Iris pigment epithelial cell (primary cell): ENCODE measurements around the gene SPAST.
"Not testable (repeated sequence)": the region's sequence is repeated elsewhere in the genome, so short reads cannot be mapped to it uniquely, and the experiment has no call there.

ENCODE experiments used
- DNase-seq: peaks from one replicate; pipeline ENCODE4 v3.0.0-alpha.2; 2011; ENCODE audit warnings: low read depth

SPAST gene, protein sequence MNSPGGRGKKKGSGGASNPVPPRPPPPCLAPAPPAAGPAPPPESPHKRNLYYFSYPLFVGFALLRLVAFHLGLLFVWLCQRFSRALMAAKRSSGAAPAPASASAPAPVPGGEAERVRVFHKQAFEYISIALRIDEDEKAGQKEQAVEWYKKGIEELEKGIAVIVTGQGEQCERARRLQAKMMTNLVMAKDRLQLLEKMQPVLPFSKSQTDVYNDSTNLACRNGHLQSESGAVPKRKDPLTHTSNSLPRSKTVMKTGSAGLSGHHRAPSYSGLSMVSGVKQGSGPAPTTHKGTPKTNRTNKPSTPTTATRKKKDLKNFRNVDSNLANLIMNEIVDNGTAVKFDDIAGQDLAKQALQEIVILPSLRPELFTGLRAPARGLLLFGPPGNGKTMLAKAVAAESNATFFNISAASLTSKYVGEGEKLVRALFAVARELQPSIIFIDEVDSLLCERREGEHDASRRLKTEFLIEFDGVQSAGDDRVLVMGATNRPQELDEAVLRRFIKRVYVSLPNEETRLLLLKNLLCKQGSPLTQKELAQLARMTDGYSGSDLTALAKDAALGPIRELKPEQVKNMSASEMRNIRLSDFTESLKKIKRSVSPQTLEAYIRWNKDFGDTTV

DNA sequence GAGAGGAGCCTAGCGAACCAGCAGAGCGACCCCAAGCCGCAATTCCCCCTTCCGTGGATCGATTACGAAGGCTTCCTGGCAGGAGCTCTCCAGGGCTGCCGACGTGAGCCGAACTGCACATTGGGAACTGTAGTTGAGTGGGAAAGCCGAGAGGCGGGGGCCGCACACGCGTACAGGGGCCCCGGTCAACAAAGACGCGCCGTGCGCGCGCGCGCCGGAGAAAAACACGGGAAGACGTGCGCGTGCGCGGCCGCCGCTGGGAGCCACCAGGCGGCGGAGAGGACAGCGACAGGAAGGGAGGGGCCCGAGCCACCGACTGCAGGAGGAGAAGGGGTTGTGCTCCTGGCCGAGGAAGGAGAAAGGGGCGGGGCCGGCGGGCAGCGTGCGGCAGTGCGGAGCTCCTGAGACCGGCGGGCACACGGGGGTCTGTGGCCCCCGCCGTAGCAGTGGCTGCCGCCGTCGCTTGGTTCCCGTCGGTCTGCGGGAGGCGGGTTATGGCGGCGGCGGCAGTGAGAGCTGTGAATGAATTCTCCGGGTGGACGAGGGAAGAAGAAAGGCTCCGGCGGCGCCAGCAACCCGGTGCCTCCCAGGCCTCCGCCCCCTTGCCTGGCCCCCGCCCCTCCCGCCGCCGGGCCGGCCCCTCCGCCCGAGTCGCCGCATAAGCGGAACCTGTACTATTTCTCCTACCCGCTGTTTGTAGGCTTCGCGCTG is at the start of gene SPAST:
TSS of gene SPAST (plus strand) at position 247 of the 711 bp plus-strand sequence. CDS start at position 523, 276 bp downstream.
- DNase-seq = peak; percentile 98

DNA sequence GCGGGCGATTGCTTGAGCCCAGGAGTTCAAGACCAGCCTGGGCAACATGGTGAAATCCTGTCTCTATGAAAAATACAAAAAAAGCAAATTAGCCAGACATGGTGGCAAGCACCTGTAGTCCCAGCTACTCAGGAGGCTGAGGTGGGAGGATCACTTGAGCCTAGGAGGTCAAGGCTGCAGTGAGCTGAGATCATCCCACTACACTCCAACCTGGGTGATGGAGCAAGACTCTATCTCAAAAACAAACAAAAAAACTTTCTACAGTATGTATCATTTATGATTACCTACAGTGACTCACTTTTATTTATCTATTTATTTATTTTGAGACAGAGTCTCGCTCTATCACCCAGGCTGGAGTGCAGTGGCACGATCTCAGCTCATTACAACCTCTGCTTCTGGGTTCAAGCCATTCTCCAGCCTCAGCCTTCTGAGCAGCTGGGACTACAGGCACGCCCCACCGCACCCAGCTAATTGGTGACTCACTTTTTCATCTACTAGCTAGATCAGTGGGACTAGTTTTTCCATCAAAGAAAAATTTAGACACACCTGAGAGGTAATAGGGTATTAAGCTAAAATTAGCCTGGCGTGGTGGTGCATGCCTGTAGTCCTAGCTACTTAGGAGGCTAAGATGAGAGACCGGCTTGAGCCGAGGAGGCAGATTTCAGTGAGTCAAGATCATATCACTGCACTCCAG is 44.4 kb upstream of the SPAST start:
- DNase-seq = peak; percentile 11

DNA sequence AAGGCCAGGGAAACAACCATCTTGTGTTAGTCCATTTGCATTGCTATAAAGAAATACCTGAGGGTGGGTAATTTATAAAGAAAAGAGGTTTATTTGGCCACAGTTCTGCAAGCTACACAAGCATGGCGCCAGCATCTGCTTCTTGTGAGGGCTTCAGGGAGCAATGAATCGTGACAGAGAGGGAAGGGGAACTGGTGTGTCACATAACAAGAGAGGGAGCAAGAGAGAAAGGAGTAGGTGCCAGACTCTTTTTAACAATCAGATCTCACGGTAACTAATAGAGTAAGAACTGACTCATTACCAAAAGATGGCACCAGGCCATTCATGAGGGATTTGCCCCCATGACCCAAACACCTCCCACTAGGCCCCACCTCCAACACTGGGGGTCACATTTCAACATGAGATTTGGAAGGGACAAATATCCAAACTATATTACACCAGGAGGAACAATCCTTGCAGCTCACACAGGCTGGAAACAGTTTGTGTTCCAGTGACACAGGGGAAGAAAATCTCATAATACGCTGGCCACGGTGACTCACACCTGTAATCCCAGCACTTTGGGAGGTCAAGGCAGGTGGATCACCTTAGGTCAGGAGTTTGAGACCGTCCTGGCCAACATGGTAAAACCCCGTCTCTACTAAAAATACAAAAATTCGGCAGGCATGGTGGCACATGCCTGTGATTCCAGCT is 29.0 kb upstream of the SPAST start:
- DNase-seq = peak; percentile 43

DNA sequence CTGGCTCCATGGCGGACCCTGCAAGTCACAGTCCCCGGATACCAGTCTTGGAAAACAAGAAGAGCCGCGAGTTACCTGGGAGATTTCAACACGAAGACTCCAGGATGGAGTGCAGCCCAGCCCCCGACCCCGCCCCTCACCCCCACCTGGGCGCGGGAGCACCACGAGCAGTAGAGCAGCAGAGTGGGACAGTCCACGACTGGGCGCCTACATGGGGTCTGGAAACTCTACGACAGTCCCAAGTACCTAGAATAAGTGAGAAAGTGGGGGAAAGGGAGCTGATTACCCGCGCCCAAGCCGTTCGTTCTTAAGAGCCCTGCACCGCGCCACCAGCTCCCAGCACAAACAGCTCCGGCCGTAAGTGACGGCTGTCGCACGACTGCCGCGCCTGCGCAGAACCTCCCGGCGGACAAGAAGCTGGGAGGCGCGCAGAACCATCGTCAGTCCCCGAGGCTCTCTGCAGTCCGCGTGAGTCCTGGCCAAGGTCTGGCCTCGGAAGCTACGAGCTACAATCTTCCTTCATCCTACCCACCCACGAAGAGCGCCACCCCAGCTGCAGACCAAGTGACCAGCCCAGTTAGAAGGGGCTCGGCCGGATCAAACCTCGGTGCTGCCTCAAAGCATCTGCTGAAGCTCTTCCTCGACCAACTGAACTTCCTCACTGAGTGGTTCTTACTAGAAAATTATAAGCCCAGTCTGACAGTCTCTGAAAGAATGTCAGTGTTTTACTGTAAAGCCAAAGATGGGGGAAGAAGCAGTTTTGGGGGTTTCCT is 23.7 kb upstream of the SPAST start, which contains the start of gene DPY30:
TSS of gene DPY30 (minus strand) at position 359 of the 773 bp plus-strand sequence. CDS start at position 10, 349 bp downstream.
- peak; percentile 95 for DNase-seq

DNA sequence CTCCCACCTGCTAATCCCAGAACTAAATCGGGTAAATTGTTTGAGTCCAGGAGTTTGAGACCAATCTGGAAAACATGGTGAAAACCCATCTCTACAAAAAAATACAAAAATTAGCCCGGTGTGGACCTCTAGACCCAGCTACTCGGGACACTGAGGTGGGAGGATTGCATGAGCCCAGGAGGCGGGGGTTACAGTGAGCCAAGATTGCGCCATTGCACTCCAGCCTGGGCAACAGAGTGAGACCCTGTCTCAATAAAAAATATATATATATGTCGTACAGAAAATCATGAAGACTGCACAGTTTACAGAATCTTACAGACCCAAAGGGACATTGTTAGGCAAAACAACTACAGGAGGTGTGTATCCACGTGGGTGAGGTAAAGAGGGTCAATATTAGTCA is 19.8 kb upstream of the SPAST start:
- no peak for DNase-seq

DNA sequence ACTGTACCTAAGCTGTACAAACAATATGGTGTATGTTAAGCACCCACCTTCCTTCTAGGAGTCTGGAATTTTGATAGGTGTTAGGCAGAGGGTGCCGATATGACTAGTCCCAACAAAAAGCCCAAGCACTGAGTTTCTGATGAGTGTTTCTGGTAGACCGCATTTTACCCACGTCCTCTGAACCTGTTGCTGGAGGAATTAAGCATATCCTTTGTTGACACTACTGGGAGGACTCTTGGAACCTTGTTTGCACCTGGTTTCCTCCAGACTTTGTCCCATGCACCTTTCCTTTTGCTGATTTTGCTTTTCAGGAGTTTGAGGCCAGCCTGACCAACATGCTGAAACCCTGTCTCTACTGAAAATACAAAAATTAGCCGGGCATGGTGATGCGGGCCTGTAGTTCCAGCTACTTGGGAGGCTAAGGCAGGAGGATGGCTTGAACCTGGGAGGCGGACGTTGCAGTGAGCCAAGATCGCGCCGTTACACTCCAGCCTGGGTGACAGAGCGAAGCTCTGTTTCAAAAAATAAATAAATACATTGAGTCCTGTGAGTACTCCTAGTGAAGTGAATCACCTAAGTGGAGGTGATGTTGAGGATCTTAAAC is 11.4 kb upstream of the SPAST start:
- DNase-seq = no peak

DNA sequence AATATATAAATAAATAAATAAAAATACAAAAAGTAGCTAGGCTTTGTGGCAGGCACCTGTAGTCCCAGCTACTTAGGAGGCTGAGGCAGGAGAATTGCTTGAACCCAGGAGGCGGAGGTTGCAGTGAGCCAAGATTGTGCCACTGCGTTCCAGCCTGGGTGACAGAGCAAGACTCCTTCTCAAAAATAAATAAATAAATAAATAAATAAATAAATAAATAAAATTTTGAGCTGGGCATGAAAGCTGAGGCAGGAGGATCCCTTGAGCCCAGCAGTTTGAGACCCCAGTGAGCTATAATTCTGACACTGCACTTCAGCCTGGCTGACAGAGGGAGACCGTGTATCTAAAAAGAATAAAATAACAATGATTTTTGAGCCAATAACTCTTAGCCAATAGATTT is 8.8 kb upstream of the SPAST start:
- not testable (repeated sequence) for DNase-seq

DNA sequence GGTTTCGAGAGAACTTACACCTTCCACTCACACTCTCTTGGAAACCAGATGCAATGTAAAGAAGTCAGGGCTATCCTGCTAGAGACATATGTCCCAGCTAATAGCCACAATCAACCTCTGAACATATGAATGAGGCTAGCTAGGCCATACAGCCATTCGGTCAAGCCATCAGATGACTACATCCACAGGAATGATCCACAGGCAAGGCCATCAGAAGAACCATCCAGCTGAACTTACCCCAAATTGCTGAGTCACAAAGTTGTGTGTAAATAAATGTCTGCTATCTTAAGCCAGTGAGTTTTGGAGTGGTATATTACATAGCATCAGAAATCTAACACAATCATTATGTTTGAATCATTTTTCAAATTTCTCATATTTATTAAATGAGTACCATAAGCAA is 5.2 kb upstream of the SPAST start:
- DNase-seq = peak; percentile 65

DNA sequence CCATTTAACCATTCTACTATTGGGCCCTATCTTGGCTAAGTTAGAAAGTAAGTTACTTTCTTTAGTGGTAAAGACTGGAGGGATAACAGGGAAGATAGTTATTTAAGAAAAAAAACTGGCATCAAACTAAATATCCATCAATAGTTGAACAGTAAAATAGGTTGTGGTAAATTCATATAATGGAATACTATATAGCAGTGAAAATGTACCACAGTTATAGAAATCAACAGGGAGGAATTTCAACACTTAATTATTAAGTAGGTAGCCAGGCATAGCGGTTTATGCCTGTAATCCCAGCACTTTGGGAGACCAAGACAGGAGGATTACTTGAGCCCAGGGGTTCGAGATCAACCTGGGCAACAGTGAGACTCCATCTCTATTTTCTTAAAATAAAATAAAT is 3.1 kb upstream of the SPAST start:
- no peak for DNase-seq

DNA sequence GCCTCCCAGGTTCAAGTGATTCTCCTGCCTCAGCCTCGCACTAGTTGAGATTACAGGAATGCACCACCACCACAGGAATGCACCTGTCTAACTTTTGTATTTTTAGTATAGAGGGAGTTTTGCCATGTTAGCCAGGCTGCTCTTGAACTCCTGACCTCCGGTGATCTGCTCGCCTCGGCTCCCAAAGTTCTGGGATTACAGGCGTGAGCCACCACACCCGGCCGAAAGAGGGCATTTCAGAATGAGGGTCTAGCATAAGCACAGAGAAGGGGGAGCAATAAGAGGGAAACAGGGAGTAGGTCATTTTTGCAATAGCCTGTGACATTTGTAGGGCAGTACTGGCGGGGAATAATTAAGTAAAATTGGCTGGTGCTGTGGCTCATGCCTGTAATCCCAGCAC is 1.9 kb upstream of the SPAST start:
- DNase-seq = no peak

DNA sequence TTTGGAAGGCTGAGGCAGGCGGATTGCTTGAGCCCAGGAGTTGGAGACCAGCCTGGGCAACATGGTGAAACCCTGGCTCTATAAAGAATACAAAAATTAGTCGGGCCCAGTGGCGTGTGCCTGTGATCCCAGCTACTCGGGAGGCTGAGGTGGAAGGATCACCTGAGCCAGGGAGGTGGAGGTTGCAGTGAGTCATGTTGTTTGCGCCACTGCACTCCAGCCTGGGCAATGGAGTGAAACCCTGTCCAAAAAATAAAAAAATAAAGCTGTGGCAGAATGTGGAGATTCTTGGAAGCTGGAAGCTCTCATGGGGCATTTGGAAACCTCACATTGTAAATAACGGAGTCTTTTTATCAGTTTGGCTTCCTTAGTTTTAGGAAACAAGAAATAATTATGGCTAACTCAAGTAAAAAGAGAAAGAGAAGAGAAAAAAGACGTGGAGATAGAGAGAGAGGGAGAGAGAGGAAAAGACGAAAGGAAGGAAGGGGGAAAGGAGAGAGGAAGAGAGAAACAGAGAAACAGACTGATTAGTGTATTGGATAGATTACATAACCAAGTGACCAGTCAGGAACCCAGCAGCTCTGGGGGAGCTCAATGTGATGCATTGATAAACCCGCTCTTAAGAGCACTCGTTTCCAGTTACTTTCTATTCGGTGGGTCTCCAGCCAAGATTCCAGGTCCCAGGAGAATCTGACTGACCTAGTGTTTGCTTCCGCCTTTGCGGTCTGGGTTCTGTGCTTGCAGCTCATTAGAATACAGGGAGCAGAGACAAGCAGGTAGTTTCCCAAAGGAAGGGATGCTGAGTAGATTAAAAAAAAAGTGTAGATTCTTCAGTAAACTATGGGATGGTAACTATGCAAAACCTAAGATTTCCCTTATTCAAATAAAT is 1.1 kb upstream of the SPAST start:
- DNase-seq = peak; percentile 28

DNA sequence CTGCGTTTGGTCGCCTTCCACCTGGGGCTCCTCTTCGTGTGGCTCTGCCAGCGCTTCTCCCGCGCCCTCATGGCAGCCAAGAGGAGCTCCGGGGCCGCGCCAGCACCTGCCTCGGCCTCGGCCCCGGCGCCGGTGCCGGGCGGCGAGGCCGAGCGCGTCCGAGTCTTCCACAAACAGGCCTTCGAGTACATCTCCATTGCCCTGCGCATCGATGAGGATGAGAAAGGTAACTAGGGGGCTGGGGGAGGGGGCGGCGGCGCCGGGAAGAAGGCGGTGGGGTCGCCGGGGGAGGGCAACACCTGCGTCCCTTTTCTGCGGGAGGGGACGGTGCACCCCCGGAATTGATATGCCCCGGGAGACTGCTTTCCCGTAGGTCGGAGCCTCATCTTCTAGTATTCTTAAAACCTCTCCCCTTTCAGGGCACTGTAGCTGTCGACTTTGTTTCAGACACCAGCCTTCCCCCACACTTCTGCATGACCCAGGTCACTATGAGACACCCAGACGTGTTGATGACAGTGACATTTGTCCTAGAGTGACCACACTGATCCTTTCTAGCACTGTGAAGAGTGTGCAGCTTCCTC is 755 bp downstream of the SPAST start:
- DNase-seq = peak; percentile 11

DNA sequence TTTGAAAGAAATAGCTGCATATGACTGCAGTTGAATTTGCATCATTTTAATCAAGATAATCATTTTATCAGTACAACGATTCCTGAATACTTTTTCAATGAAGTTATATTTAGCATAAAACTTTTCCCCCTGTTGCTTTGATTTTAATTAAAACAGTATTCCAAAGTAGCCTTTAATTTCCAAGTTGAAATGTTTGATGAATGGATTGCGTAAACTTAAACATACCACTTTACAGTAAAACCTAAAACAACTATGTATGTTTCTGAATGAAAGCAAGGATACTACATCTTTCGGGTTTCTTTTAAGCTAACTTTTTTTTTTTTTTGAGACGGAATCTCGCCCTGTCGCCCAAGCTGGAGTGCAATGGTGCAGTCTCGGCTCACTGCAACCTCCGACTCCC is 1.4 kb downstream of the SPAST start:
- DNase-seq = no peak

DNA sequence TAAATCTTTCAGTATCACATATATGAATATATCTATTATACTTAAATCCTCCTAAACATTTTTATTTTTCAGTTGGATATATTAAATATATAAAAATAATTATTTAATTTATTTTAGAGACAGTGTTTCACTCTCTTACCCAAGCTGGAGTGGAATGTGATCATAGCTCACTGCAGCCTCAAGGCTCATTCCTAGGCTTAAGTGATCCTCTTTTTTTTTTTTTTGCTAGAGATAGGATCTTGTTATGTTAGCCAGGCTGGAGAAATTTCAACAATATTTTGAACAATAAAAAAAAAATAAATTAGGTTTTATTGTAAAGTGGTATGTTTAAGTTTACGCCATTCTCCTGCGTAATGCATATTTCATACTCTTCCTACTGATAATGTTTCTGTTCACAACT is 4.2 kb downstream of the SPAST start:
- peak; percentile 22 for DNase-seq

DNA sequence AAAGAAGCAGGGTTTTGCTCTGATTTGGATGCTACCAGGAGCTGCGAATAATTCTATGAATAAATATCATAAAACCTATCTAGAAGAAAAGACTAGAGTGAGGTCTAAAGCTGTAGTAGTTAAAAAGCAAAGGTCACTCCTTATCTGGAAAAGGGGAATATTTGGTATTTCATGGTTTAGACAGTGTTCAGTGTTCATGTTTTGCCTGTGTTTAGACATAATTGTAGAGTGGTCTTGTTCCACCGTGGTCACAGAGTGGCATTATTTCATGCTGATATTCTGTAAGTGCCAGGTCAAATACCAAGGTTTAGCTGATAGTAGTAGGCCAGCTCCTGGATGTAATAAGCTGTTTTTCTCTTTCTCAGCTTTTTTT is 10.8 kb downstream of the SPAST start:
- no peak for DNase-seq

DNA sequence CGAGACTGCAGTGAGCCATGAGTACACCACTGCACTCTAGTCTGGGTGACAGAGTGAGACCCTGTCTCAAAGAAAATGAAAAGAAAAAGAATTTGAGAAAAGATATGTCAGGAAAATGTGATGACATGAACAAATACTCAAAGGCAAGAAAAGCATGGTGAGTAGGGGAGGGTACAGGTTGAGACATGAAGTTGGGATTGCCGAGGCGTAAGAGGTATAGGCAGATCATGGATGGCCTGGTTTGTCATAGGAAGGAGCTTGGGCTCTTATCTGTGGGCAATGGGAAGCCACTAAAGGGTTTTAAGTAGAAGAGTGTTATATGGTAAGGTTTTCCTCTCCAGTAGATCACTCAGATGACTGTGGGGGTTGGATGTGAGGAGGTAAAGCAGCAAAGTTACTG is 32.3 kb downstream of the SPAST start:
- no peak for DNase-seq

DNA sequence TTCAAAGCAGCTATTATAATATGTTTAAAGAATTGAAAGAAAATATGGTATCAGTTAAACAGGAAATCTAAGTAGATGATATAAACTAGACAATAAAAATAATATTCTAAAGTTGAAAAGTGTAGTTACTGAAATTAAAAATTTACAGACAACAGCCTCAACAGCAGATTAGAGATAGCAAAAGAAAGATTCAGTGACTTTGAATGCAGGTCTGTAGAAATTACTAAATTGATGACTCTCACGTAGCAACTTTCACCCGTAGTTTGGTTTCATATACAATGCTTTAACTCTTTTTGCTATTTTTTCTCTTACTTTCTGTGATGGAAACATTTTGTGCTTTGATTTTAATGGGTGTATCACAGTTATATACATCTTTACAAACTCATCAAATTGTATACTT is 44.8 kb downstream of the SPAST start:
- DNase-seq = no peak

DNA sequence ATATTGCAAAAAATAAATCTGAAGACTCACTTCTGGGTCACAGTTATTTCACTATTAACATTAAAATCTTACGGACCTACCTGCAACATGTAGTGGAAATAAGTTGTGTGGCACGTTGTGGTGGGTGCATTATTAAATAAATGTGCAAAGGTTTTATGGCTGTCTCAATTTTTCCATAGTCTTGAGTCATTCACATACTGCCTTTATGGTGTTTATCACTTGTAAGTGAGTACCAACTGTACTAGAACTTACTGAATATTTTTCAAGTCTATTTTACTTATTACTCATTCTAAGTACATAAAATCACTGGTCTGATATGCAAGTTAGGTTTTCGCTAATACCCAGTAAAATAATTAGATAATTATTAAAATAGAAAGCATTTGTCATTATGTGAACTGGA is 54.7 kb downstream of the SPAST start:
- peak; percentile 1 for DNase-seq

DNA sequence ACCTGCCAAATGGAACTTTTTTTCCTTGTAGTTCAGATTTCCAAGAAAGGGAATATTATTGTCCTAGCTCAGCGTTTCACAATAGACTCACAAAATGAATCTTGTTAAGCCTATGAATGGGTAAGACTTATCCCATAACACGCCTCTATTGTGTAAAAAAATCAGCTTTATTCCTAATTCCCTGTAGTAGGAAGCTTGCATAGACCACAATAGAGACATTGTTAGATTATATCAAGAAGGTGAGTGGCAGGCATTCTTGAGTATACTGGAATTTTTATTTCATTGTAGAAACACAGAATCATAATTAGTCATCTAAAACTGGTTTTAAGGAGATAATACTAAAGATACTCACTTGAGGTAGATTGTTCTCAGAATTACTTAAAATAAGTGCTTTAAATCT is 55.8 kb downstream of the SPAST start:
- DNase-seq = no peak
